Lower lobe of right lung (tissue), 2 donors: ENCODE data around the gene SSR1. TPM values are rescaled to one million over a fixed set of nuclear protein-coding genes. Genes with fewer than 3 reads are reported as not detected.

ENCODE experiments used
- ATAC-seq, 2 donors: fragments of 200-7000 bp; cut with Tn5 transposase; one replicate each; pipeline ENCODE4 v1.9.1; 2020 to 2022; ENCODE audit warnings: mild to moderate bottlenecking in 2 of 2, moderate library complexity in 2 of 2
- DNase-seq: peaks from one replicate; pipeline ENCODE4 v3.0.0-alpha.2; 2020
- H3K27ac ChIP-seq: fragments of 200-600 bp; one replicate; pipeline ENCODE4 v1.8.0; 2022
- H3K27me3 ChIP-seq: fragments of 200-600 bp; one replicate; pipeline ENCODE4 v1.8.0; 2022; ENCODE audit warnings: low read depth
- H3K36me3 ChIP-seq: fragments of 200-600 bp; one replicate; pipeline ENCODE4 v1.8.0; 2022; ENCODE audit warnings: mild to moderate bottlenecking
- H3K4me1 ChIP-seq: fragments of 200-600 bp; one replicate; pipeline ENCODE4 v1.8.0; 2022
- H3K4me3 ChIP-seq: fragments of 200-600 bp; one replicate; pipeline ENCODE4 v1.8.0; 2022; ENCODE audit warnings: mild to moderate bottlenecking
- H3K9me3 ChIP-seq: fragments of 200-600 bp; one replicate; pipeline ENCODE4 v1.8.0; 2022
- intact Hi-C: fragments of 100-400 bp; cut with DNase I; formaldehyde crosslinking; loops from one replicate; pipeline ENCODE4 v1.11.0; 2022
- total RNA-seq: library from RNA; stranded (reverse); fragmentation: NEBNext Ultra II Directional; extraction: Animal tissue kit (Norgen Biotek cat#: 25700); gene quantifications from one replicate; pipeline ENCODE4 v1.2.1, GENCODE V29; 2021
- TF ChIP-seq, protein P1 (sequence below): fragments of 200-600 bp; IDR thresholded peaks from one replicate; pipeline ENCODE4 v1.8.0; 2022; ENCODE audit warnings: antibody characterized with exemption, mild to moderate bottlenecking
- donor health status: DM: no; HTN: yes; CAD: no; lungs with severe emphysema.

SSR1 gene
- total RNA-seq, 1 donor from 2014 or later: 127 TPM

GRCh38 chr6:7251646-7252260, 61.2 kb downstream of the SSR1 start:
- Histone ChIP-seq H3K4me1 (peaks cover 21% of the 10 kb centered on the region), H3K9me3 (peaks cover 4% of the 10 kb centered on the region), H3K36me3 (peaks cover 55% of the 10 kb centered on the region), H3K27me3 (no peaks in the 10 kb centered on the region), H3K27ac (no peak overlapping the region), H3K4me3 (no peak overlapping the region)
- intact Hi-C loops: no loop called here
- ATAC-seq (no peak), DNase-seq (peak; percentile 25)
- TF ChIP-seq, protein P1, sequence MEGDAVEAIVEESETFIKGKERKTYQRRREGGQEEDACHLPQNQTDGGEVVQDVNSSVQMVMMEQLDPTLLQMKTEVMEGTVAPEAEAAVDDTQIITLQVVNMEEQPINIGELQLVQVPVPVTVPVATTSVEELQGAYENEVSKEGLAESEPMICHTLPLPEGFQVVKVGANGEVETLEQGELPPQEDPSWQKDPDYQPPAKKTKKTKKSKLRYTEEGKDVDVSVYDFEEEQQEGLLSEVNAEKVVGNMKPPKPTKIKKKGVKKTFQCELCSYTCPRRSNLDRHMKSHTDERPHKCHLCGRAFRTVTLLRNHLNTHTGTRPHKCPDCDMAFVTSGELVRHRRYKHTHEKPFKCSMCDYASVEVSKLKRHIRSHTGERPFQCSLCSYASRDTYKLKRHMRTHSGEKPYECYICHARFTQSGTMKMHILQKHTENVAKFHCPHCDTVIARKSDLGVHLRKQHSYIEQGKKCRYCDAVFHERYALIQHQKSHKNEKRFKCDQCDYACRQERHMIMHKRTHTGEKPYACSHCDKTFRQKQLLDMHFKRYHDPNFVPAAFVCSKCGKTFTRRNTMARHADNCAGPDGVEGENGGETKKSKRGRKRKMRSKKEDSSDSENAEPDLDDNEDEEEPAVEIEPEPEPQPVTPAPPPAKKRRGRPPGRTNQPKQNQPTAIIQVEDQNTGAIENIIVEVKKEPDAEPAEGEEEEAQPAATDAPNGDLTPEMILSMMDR: no peak

- H3K36me3 ChIP-seq: peaks cover 64% of the 10 kb centered on the region
- H3K27me3 ChIP-seq: no peaks in the 10 kb centered on the region
- H3K4me1 ChIP-seq: peaks cover 21% of the 10 kb centered on the region
- TF ChIP-seq, protein P1: no peak
- no peak overlapping the region for H3K27ac ChIP-seq
- peaks cover under 1% of the 10 kb centered on the region for H3K9me3 ChIP-seq
- intact Hi-C loops: no loop called here
- no peak for DNase-seq
- no peak overlapping the region for H3K4me3 ChIP-seq
- no peak for ATAC-seq
Observed at GRCh38 chr6:7250812-7251211, 62.2 kb downstream of the SSR1 start.

DNA sequence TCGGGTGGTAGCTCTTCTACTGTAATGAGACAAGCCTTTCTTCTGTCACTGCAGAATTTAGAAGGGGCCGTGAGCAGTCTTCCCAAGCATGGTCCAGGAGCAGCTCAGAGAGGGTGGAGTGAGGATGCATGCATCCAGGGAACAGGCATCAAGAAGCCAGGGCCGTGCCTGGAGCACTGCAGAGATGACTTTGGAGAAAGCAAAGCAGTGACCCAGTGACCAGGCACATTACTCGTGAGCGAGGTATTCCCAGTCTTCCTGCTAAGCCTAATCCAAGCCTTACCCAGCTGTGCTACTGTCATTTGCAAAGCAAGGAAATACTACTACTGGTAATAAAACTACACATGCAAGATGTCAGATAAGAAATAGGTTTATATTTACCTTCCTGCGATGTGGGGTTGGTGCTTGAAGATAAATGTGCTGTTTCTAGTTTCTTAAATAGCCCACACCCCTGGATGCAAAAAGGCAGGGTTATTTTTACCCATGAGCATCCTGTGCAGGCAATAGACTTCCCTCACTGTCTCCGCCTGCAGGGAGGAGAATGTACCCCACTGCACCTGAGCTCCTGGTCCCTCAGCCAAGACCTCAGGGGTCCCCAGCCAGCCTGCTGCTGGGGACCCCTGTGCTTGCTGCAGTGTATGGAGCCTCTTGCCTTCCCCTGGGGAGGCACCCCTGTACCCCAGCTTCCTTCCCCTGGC, 62.9 kb downstream of the SSR1 start:
- peaks cover 70% of the 10 kb centered on the region for H3K36me3 ChIP-seq
- H3K27me3 ChIP-seq: no peaks in the 10 kb centered on the region
- H3K27ac ChIP-seq: no peak overlapping the region
- H3K4me3 ChIP-seq: no peak overlapping the region
- ATAC-seq (no peak), DNase-seq (peak; percentile 30)
- H3K9me3 ChIP-seq: no peaks in the 10 kb centered on the region
- TF ChIP-seq, protein P1: no peak
- peaks cover 18% of the 10 kb centered on the region for H3K4me1 ChIP-seq
- intact Hi-C loops: no loop called here

GRCh38 chr6:7249391-7249790, 63.6 kb downstream of the SSR1 start:
- H3K36me3 ChIP-seq: peaks cover 76% of the 10 kb centered on the region
- intact Hi-C loops: no loop called here
- no peak overlapping the region for H3K27ac ChIP-seq
- DNase-seq (no peak), ATAC-seq (no peak)
- TF ChIP-seq, protein P1: no peak
- H3K4me3 ChIP-seq: no peak overlapping the region
- no peaks in the 10 kb centered on the region for H3K9me3 ChIP-seq
- peaks cover 11% of the 10 kb centered on the region for H3K4me1 ChIP-seq
- H3K27me3 ChIP-seq: no peaks in the 10 kb centered on the region

GRCh38 chr6:7247828-7248227, 65.2 kb downstream of the SSR1 start:
- intact Hi-C loops: no loop called here
- peak; percentile 34 for DNase-seq

More at GRCh38 chr6:7247828-7248227, 65.2 kb downstream of the SSR1 start:
- no peak overlapping the region for H3K4me3 ChIP-seq
- no peaks in the 10 kb centered on the region for H3K27me3 ChIP-seq
- TF ChIP-seq, protein P1: no peak
- peaks cover 14% of the 10 kb centered on the region for H3K4me1 ChIP-seq
- no peak overlapping the region for H3K27ac ChIP-seq
- H3K36me3 ChIP-seq: peaks cover 76% of the 10 kb centered on the region
- no peaks in the 10 kb centered on the region for H3K9me3 ChIP-seq
- no peak for ATAC-seq
